Uterus (tissue), 4 donors: Measurements from ENCODE around the gene DARS2. TPM values are rescaled to one million over a fixed set of nuclear protein-coding genes. Genes with fewer than 3 reads are reported as not detected.
"Not testable (repeated sequence)": the region's sequence is repeated elsewhere in the genome, so short reads cannot be mapped to it uniquely, and the experiment has no call there.

ENCODE experiments used
- DNase-seq, 2 donors: peaks; one replicate each; pipeline ENCODE4 v3.0.0-alpha.2; 2019 to 2020
- H3K27ac ChIP-seq, 2 donors: fragments of 200-600 bp; sonication (generic); 1 replicate in 1 of 2; 2 replicates in 1 of 2; pipeline ENCODE4 v1.5.1; 2016 to 2018
- H3K27me3 ChIP-seq, 2 donors: fragments of 200-600 bp; sonication (generic); one replicate each; pipeline ENCODE4 v1.5.1; 2018 to 2019; ENCODE audit warnings: control low read depth in 1 of 2
- H3K36me3 ChIP-seq, 2 donors: fragments of 200-600 bp; sonication (generic); one replicate each; pipeline ENCODE4 v1.5.1; 2019; ENCODE audit warnings: control low read depth in 1 of 2
- H3K4me1 ChIP-seq, 2 donors: fragments of 200-600 bp; sonication (generic); one replicate each; pipeline ENCODE4 v1.5.1; 2018 to 2019; ENCODE audit warnings: control low read depth in 1 of 2
- H3K4me3 ChIP-seq, 2 donors: fragments of 200-600 bp; sonication (generic); 1 replicate in 1 of 2; 2 replicates in 1 of 2; pipeline ENCODE4 v1.5.1; 2018 to 2019; ENCODE audit warnings: mild to moderate bottlenecking in 1 of 2
- H3K9me3 ChIP-seq, 2 donors: fragments of 200-600 bp; sonication (generic); one replicate each; pipeline ENCODE4 v1.5.1; 2019; ENCODE audit warnings: control low read depth in 1 of 2
- CTCF ChIP-seq, 4 experiments: fragments of 200-600 bp in 2 of 4; fragments of 450-650 bp in 2 of 4; sonication (generic) in 2 of 4; IDR thresholded peaks; one replicate each; pipeline ENCODE4 v1.5.1; 2016 to 2019; ENCODE audit warnings: antibody characterized with exemption in 4 of 4, mild to moderate bottlenecking in 2 of 4, moderate library complexity in 1 of 4
- POLR2A ChIP-seq, 2 donors: fragments of 450-650 bp; IDR thresholded peaks; one replicate each; pipeline ENCODE4 v1.6.1; 2016; ENCODE audit warnings: antibody characterized with exemption in 2 of 2, mild to moderate bottlenecking in 1 of 2, moderate library complexity in 1 of 2
- intact Hi-C: fragments of 100-400 bp; cut with DNase I; formaldehyde crosslinking; loops from one replicate; pipeline ENCODE4 v1.15.1; 2023; ENCODE audit warnings: low total_unique reads
- total RNA-seq, 4 donors: library from RNA; depleted of rRNA in 3 of 4; stranded (reverse); fragments of >200 nt in 3 of 4; gene quantifications; one replicate each; pipeline versions ENCODE4 v1.1.0 to v1.2.4, GENCODE V29; 2014 to 2023
- donor health status: DM: yes; HTN: yes; CAD: no.

DARS2 gene
- total RNA-seq, 4 donors from 2014 or later = 4.1 to 20.0 (median 12.7) TPM

- Histone ChIP-seq H3K9me3 (no peaks in the 10 kb centered on the region), H3K27me3 (no peaks in the 10 kb centered on the region), H3K4me3 (no peak overlapping the region), H3K36me3 (no peaks in the 10 kb centered on the region), H3K4me1 (no peaks in the 10 kb centered on the region), H3K27ac (no peak overlapping the region)
- no peak for TF ChIP-seq CTCF (IDR thresholded peaks at IDR 0.05)
- TF ChIP-seq POLR2A (IDR thresholded peaks at IDR 0.05) = no peak
- no peak for DNase-seq
- intact Hi-C loops = no loop called here
These were observed 52.3 kb downstream of the DARS2 start for GRCh38 chr1:173876732-173877131.

- no peak for DNase-seq
- Histone ChIP-seq H3K4me3 (no peak overlapping the region), H3K27ac (no peak overlapping the region), H3K9me3 (no peaks in the 10 kb centered on the region), H3K36me3 (no peaks in the 10 kb centered on the region), H3K27me3 (no peaks in the 10 kb centered on the region), H3K4me1 (no peaks in the 10 kb centered on the region)
- TF ChIP-seq POLR2A (IDR thresholded peaks at IDR 0.05) = no peak
- TF ChIP-seq CTCF (IDR thresholded peaks at IDR 0.05) = no peak
- intact Hi-C loops = no loop called here
These were observed 53.8 kb downstream of the DARS2 start for GRCh38 chr1:173878251-173878650.

DNA sequence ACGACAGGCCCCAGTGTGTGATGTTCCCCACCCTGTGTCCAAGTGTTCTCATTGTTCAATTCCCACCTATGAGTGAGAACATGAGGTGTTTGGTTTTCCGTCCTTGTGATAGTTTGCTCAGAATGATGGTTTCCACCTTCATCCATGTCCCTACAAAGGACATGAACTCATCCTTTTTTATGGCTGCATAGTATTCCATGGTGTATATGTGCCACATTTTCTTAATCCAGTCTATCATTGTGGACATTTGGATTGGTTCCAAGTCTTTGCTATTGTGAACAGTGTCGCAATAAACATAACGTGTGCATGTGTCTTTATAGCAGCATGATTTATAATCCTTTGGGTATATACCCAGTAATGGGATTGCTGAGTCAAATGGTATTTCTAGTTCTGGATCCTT, 56.6 kb downstream of the DARS2 start:
- H3K9me3 ChIP-seq, H3K4me3 ChIP-seq, H3K27me3 ChIP-seq, H3K36me3 ChIP-seq, H3K4me1 ChIP-seq, DNase-seq, H3K27ac ChIP-seq, intact Hi-C loops: not testable (repeated sequence)

DNA sequence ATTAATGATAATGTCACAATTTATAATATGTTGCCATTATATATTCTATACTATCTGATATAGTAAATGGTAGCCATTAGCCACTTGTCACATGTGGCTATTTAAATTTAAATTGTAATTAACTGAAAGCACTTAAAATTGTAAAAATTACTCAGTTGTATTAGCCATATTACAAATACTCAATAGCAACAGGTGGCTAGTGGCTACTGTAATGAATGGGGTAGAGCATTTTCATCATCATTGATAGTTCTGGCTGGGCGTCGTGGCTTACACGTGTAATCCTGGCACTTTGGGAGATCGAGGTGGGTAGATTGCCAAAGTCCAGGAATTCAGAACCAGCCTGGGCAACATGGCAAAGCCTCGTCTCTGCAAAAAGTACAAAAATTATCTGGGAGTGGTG, 60.2 kb downstream of the DARS2 start:
- Histone ChIP-seq H3K27ac (no peak overlapping the region), H3K27me3 (no peaks in the 10 kb centered on the region), H3K36me3 (no peaks in the 10 kb centered on the region), H3K4me3 (no peak overlapping the region), H3K9me3 (no peaks in the 10 kb centered on the region), H3K4me1 (no peaks in the 10 kb centered on the region)
- no peak for DNase-seq
- intact Hi-C loops = no loop called here
- TF ChIP-seq POLR2A (IDR thresholded peaks at IDR 0.05) (no peak), CTCF (IDR thresholded peaks at IDR 0.05) (no peak)

DNA sequence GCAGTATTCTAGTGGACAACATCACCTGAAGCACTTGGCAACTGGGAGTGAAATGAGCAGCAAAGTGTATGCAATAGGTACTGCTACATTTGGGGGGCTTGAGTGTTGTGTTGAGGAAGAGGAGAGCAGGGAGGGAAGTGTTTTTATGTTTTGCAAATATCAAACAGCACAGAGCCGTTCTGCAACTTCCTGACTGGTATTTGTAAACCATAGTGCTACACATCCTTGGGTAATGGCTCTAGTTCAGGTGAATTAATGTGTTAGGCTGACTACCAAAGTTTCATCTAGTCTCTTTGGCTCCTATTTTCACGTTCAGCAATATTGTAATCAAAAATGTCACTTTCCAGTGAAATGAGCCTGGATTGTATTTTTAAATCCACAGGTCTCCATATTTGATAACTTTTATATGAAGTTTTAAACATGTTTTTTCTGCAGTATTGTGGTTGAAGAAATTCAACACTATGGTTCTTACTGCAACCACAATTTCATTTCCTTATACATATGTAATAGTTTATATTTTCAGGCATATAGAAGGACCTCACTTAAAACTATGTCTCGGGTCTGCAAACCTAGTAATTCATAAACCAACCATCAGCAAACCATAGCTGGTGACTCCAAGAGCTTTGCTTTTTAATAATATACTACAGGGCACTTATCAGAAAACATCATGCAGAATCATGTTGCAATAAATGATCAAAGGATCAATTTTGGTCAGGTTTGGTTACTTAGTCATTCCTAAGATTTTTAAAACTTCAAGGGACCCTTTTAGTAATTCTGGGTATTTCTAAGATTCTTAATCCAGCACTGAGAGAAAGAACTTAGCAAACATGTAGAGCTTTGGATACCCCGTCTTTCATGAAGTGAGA, 62.5 kb downstream of the DARS2 start:
- no peaks in the 10 kb centered on the region for H3K4me1 ChIP-seq
- intact Hi-C loops = no loop called here
- no peak overlapping the region for H3K4me3 ChIP-seq
- no peaks in the 10 kb centered on the region for H3K27me3 ChIP-seq
- DNase-seq = no peak
- TF ChIP-seq POLR2A (IDR thresholded peaks at IDR 0.05) (no peak), CTCF (IDR thresholded peaks at IDR 0.05) (no peak)
- H3K9me3 ChIP-seq = no peaks in the 10 kb centered on the region
- no peak overlapping the region for H3K27ac ChIP-seq
- no peaks in the 10 kb centered on the region for H3K36me3 ChIP-seq
